A673 (cell line): ENCODE results near the gene ANKRD9. TPM values are rescaled to one million over a fixed set of nuclear protein-coding genes. Genes with fewer than 3 reads are reported as not detected.
A peak's percentile ranks its signal among the peaks of the same experiment; 100 is the strongest.

Experiments used
- BruUV-seq: library from RNA; stranded (reverse); fragments of 400-500 nt; replicated peaks from 2 replicates; lab custom pipeline; 2021; lab: Mats Ljungman, UMichigan
- CTCF ChIA-PET: fragments of 300-600 bp; sonication (Branson Sonifier 250); formaldehyde crosslinking; loops from one replicate; lab custom pipeline; 2022; ENCODE audit warnings: antibody characterized with exemption; lab: Charles Lee
- POLR2A ChIA-PET: fragments of 300-600 bp; sonication (Branson Sonifier 250); formaldehyde crosslinking; loops from one replicate; lab custom pipeline; 2022; ENCODE audit warnings: antibody characterized with exemption; ENCODE audit not compliant: low non-redundant PET; lab: Charles Lee
- DNase-seq: peaks from one replicate; pipeline ENCODE4 v3.0.0-alpha.2; 2015; ENCODE audit warnings: low spot score
- H3K27ac ChIP-seq: fragments of 200-600 bp; sonication (generic); 2 replicates; pipeline ENCODE4 v1.5.1; 2016; ENCODE audit warnings: mixed run types, low read depth, mild to moderate bottlenecking, mixed read lengths, antibody characterized with exemption, low read length; ENCODE audit not compliant: poor library complexity, severe bottlenecking
- H3K27me3 ChIP-seq: fragments of 200-600 bp; sonication (generic); replicated peaks from 2 replicates; pipeline ENCODE4 v1.6.1; 2017; ENCODE audit warnings: mixed run types, low read depth, mild to moderate bottlenecking, mixed read lengths, antibody characterized with exemption, low read length; ENCODE audit not compliant: insufficient read depth, poor library complexity
- H3K36me3 ChIP-seq: fragments of 200-600 bp; sonication (generic); 2 replicates; pipeline ENCODE4 v1.6.1; 2016; ENCODE audit warnings: mixed run types, mild to moderate bottlenecking, mixed read lengths, antibody characterized with exemption, low read length; ENCODE audit not compliant: insufficient read depth, poor library complexity, severe bottlenecking
- H3K4me1 ChIP-seq: fragments of 200-600 bp; sonication (generic); 2 replicates; pipeline ENCODE4 v1.6.1; 2017; ENCODE audit warnings: mixed run types, mild to moderate bottlenecking, mixed read lengths, antibody characterized with exemption, low read length; ENCODE audit not compliant: insufficient read depth, poor library complexity, severe bottlenecking
- H3K4me3 ChIP-seq: fragments of 200-600 bp; sonication (generic); 2 replicates; pipeline ENCODE4 v1.5.1; 2016; ENCODE audit warnings: low read depth, mixed run types, mild to moderate bottlenecking, mixed read lengths, low read length; ENCODE audit not compliant: poor library complexity, severe bottlenecking
- H3K9me3 ChIP-seq: fragments of 200-600 bp; sonication (generic); 2 replicates; pipeline ENCODE4 v1.6.1; 2016; ENCODE audit warnings: mixed run types, low read depth, mild to moderate bottlenecking, mixed read lengths, antibody characterized with exemption, low read length; ENCODE audit not compliant: poor library complexity, severe bottlenecking
- EZH2 ChIP-seq: fragments of 200-600 bp; sonication (generic); IDR thresholded peaks from 2 replicates; pipeline ENCODE4 v1.6.1; 2017; ENCODE audit warnings: borderline replicate concordance, low read depth, mild to moderate bottlenecking, mixed read lengths, antibody characterized with exemption, low read length; ENCODE audit not compliant: poor library complexity, severe bottlenecking
- intact Hi-C: fragments of 100-400 bp; cut with micrococcal nuclease; formaldehyde crosslinking; loops from one replicate; pipeline ENCODE4 v1.10.0; 2022; ENCODE audit not compliant: unreplicated experiment
- total RNA-seq: library from RNA; stranded (reverse); gene quantifications from 2 replicates; pipeline ENCODE4 v1.2.3, GENCODE V29; 2021
- TF ChIP-seq, protein P1 (sequence below): fragments of 300-800, 200-600 bp; sonication (generic); conservative IDR thresholded peaks from 2 replicates; pipeline ENCODE4 v1.5.1; 2017; ENCODE audit warnings: low read depth, mild to moderate bottlenecking, antibody characterized with exemption, low read length, moderate library complexity, mixed read lengths

The ANKRD9 gene
- total RNA-seq, 1 experiment from 2014 or later = 28.0 TPM

DNA sequence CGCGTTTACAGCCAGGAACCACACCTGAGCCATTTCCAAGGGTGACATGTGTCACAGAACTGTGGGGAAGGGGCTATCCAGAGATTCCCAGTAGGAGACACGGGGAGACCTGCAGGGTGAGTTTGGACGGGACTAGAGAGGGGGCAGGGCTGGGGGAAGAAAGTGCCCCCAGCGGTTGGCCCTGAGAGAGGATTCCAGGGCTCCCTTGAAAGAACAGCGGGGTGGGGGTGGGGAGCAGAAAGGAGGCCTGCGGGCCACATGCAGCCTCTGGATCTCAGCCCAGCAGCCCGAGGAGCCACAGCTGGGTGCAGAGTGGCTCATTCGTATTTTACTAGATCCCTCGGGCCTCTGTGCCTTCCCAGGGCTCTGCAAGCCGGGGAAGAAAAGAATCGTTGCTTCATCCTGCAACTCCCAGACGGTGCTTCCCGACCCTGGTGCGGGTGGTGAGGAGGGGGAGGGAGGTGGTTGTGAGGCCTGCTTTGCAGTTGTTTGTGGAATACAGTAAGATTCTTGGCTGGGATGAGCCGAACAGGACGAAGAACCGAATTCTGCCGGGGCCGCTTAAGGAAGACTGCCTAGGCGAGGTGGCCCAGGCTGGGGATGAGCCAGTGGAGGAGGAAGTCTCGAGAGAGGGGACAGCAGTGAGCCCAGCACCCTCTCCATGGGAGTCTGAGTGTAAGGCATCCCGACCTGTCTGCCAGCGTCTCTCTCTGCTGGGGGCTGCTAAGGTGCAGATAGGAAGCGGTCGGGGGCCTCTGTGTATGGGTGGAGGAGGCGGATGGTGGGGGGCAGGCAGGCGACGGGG lies 36.1 kb upstream of the ANKRD9 start:
- ChIA-PET CTCF (no interaction called here), POLR2A (no interaction called here)
- Histone ChIP-seq H3K4me1 (peaks cover 54% of the 10 kb centered on the region), H3K36me3 (no peaks in the 10 kb centered on the region), H3K4me3 (peak overlapping the region; percentile 12), H3K9me3 (no peaks in the 10 kb centered on the region), H3K27ac (peak overlapping the region; percentile 91), H3K27me3 (no peaks in the 10 kb centered on the region)
- BruUV-seq = no TSS peak
- intact Hi-C loops = no loop called here
- peak; percentile 92 for DNase-seq
- TF ChIP-seq, protein P1, sequence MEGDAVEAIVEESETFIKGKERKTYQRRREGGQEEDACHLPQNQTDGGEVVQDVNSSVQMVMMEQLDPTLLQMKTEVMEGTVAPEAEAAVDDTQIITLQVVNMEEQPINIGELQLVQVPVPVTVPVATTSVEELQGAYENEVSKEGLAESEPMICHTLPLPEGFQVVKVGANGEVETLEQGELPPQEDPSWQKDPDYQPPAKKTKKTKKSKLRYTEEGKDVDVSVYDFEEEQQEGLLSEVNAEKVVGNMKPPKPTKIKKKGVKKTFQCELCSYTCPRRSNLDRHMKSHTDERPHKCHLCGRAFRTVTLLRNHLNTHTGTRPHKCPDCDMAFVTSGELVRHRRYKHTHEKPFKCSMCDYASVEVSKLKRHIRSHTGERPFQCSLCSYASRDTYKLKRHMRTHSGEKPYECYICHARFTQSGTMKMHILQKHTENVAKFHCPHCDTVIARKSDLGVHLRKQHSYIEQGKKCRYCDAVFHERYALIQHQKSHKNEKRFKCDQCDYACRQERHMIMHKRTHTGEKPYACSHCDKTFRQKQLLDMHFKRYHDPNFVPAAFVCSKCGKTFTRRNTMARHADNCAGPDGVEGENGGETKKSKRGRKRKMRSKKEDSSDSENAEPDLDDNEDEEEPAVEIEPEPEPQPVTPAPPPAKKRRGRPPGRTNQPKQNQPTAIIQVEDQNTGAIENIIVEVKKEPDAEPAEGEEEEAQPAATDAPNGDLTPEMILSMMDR = peak; percentile 47
- TF ChIP-seq EZH2 = no peak

DNA sequence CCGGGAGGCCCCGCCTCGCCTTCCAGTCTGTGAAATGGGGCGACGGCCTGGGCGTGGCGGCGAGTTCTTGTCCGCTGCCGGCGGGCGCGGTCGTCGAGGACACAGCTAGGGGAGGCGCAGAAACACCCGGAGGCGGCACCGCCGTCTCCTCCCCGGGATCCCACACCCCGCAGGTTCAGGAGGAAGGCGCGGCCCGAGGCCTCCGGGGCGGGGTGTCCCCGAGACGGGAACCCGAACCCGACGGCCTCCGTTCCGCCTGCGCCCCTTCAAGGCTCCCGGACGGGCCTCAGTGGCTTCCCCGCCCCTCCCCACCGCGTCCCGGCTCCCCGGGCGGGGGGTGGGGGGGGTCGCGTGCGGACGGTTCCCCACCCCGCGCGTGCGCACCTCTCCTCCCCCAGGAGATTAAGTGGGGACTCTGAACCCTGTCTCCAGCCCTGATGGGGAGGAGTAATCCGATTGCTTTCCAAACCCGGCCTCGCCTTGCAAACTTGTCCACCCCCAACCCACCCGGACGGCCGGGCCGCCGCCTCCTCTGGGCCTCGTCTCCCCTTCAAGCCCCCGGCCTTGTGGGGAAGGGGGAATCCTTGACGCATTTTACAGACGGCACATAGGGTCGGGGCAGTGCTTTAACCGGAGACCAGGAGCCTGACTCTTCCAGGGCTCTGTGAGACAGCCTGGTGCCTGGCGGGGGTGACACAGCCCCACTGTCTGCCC lies 35.3 kb upstream of the ANKRD9 start:
- H3K27me3 ChIP-seq = no peaks in the 10 kb centered on the region
- peak overlapping the region; percentile 91 for H3K27ac ChIP-seq
- no TSS peak for BruUV-seq
- ChIA-PET CTCF (no interaction called here), POLR2A (no interaction called here)
- no peaks in the 10 kb centered on the region for H3K9me3 ChIP-seq
- H3K36me3 ChIP-seq = no peaks in the 10 kb centered on the region
- peaks cover 61% of the 10 kb centered on the region for H3K4me1 ChIP-seq
- no peak overlapping the region for H3K4me3 ChIP-seq
- no peak for TF ChIP-seq EZH2
- TF ChIP-seq, protein P1 = no peak
- no peak for DNase-seq
- intact Hi-C loops = loop anchor here (5.0 kb wide), 1 partner anchor 47 kb away; the partner anchor contains the start of gene RCOR1

DNA sequence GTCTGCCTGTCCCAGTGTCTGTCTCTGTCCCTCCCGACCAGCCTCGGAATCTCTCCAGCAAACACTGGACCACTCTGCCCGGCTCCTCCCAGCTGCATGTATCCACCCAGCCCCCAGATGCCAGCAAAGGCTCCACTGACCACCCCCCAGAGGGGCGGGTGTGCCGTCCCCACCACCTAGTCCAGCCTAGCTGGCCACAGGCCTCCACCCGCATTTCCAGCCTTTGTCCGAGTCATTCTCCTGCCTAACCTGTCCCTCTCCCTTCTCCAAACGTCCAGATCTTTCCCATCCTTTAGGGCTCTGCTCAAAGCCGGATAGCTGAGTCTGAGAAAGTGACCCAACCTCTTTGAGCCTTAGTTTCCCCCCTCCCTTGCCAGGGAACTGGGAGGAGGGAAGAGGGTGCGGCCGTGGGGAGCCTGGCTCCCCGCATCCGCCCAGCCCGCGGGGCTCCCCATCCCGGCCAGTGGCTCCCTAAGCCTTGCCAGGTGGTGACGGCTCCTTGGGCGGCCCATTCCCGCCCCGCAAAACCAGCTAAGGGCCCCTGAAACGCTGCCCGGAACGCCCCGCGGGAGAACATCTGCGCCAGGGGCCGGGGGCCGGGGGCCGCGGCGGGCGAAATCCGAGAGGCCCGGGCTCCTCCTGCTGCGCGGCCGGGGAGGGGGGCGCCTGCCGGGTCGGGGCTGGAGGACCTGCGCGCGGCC lies 34.6 kb upstream of the ANKRD9 start:
- BruUV-seq = no TSS peak
- TF ChIP-seq, protein P1 = no peak
- TF ChIP-seq EZH2 = no peak
- intact Hi-C loops = loop anchor here (5.0 kb wide), 1 partner anchor 48 kb away; the partner anchor contains the start of gene RCOR1
- no peaks in the 10 kb centered on the region for H3K36me3 ChIP-seq
- peaks cover 68% of the 10 kb centered on the region for H3K4me1 ChIP-seq
- H3K4me3 ChIP-seq = no peak overlapping the region
- no peak for DNase-seq
- ChIA-PET POLR2A (no interaction called here), CTCF (no interaction called here)
- H3K27me3 ChIP-seq = no peaks in the 10 kb centered on the region
- H3K27ac ChIP-seq = peak overlapping the region; percentile 50
- H3K9me3 ChIP-seq = no peaks in the 10 kb centered on the region
